ENCODE measurements around the gene KRTAP10-9.
"Not testable (repeated sequence)": the region's sequence is repeated elsewhere in the genome, so short reads cannot be mapped to it uniquely, and the experiment has no call there.

- not testable (repeated sequence) for TF ChIP-seq POLR2A (IDR thresholded peaks at IDR 0.05; ENCODE audit: low read length); GATA1 (IDR thresholded peaks at IDR 0.05; ENCODE audit: low read depth, low read length)
These were observed 939 bp downstream of the KRTAP10-9 start for GRCh38 chr21:44627831-44628233.
